HG02840 (cell line): ENCODE measurements around the gene WWOX.
"Not testable (repeated sequence)": the region's sequence is repeated elsewhere in the genome, so short reads cannot be mapped to it uniquely, and the experiment has no call there.

ENCODE experiments used
- ATAC-seq: cut with Tn5 transposase; IDR thresholded peaks from one replicate; pipeline ENCODE4 v1.9.1; 2021; ENCODE audit warnings: mild to moderate bottlenecking, moderate library complexity, moderate number of reproducible peaks; ENCODE audit not compliant: unreplicated experiment, low FRiP score

WWOX gene

GRCh38 chr16:78505544-78506366 lies 406.3 kb downstream of the WWOX start:
- ATAC-seq = no peak

DNA sequence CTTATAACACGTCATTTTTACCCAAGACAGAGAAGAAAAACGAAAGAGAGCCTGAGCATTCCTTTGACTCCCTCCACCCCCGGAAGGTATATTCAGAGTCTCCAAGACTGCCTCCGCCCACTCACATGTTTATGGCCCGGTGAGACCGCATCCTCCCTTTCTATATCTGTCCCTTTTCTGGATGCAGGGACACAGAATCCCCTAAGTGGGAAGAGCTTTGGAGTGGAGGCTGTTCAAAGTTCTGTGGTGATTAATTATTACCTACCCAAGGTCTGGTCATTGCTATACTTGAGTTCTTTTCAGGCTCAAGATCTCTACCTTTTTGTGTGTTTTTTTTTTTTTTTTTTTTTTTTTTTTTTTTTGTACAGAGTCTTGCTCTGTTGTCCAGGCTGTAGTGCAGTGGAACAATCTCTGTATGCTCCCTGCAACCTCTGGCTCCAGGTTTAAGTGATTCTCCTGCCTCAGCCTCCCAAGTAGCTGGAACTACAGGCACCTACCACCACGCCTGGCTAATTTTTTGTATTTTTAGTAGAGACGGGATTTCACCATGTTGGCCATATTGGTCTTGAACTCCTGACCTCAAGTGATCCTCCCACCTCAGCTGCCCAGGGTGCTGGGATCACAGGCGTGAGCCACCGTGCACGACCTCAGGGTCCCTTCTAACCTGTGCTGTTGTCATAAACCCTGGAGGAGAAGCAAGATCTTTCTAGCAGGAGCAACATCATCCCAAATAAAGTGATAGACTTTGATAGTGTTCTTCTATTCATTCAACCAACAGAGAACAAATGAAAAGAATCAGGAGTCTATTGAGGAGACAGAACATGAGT lies 407.1 kb downstream of the WWOX start:
- ATAC-seq = no peak

GRCh38 chr16:78507576-78507975 lies 408.1 kb downstream of the WWOX start:
- no peak for ATAC-seq

- no peak for ATAC-seq
These were observed 410.5 kb downstream of the WWOX start for GRCh38 chr16:78509965-78510364.

DNA sequence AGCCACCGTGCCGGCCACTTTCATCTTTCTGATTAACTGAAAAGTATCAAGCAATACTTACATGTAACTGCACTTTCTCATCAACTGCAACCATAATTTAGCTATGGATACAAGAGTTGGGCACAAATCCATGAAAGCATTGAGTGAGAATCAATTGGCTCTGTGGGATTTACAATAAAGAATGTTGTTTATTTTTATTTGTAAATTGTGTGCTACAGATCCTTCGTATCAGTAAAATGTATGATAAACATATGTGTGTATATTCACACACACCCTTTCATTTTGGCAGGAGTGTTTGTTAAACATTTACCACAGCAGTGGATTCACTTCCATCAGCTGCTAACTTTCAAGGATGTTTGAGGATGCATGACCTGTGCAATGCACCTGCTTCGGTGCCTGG lies 411.0 kb downstream of the WWOX start:
- no peak for ATAC-seq

DNA sequence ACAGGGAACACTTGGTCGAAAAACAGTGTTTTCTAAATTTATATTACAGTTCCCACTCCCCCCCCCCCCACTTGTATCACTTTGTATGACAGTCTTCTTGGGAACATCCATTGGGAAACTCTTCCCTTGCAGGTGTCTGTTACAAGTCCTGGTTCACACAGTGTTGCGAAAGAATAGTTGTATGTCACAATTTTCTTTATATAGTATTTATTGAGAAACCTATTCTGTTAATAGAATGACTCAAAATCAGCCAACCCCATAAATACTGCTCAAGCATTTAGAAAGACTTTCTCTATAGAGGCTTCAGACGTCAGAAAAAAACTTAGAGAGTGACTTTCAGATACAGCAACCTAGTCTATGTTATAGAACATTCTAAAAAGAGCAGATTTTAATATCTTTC lies 414.4 kb downstream of the WWOX start:
- no peak for ATAC-seq

DNA sequence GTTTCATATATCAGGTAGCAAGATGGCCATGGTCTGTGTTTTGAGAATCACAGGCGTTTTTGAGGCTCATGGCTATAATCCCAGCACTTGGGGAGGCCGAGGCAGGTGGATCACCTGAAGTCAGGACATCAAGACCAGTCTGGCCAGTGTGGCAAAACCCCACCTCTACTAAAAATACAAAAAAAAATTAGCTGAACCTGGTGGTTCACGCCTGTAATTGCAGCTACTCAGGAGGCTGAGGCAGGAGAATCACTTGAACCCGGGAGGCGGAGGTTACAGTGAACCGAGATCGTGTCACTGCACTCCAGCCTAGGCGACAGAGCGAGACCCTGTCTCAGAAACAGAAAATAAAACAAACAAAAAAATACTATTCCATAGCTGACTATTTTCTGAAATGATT lies 415.4 kb downstream of the WWOX start:
- not testable (repeated sequence) for ATAC-seq

GRCh38 chr16:78515421-78515820 lies 416.0 kb downstream of the WWOX start:
- ATAC-seq = no peak

DNA sequence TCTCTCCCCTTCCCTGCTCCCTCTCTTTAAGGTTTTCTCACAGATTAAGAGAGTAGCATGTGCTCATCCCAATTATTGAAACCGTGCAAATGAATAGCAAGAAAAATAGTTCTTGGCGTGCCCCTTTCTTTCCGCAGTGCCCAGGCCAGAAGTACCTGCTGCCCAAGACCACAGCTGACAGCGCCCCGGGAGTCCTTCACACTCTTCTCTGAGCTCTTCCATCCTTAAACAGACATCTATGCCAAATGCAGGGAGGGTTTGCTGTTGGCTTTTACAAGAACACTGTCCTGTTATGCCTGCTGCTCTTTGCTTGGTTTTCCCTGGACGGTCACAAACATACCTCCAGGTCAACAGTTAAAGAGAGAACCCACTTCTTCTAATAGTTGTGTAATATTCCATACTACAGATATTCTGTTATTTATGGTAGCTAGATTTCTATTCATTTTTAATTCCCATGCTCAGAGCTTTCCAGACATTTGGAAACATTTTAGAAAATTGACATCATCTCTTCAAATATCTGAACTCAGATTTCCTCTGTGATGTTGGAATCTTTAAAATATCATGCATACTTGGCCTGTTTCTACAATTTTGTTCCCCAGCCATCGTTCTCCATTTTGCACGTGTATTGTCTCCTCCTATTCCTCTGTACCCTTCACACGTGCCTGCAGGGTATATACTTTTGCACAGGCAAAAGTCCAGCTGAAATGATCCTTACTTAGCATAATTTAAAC lies 416.7 kb downstream of the WWOX start:
- ATAC-seq = no peak

GRCh38 chr16:78519896-78520295 lies 420.4 kb downstream of the WWOX start:
- ATAC-seq = no peak

GRCh38 chr16:78520470-78520869 lies 421.0 kb downstream of the WWOX start:
- ATAC-seq = no peak

GRCh38 chr16:78522327-78522726 lies 422.9 kb downstream of the WWOX start:
- ATAC-seq = peak; percentile 73

GRCh38 chr16:78523212-78523985 lies 423.9 kb downstream of the WWOX start:
- ATAC-seq = no peak

DNA sequence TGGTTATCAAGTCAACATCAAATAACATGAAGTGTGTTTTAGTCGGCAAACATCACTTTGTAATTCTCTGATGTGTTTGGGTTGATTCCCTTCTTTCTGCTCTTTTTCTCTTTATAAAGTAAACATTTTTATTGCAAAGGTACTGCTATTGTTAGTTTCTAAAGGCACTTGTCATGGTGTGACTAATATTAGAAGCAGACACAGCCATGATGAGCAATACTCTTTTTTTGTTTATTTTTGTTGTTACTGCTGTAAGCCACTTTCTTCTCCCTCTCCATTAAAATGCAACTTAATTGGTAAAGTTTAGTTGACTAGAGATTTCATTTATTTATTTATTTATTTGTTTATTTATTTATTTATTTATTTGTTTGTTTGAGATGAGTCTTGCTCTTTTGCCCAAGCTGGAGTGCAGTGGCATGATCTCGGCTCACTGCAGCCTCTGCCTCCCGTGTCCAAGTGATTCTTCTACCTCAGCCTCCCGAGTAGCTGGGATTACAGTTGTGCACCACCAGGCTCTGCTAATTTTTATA lies 424.7 kb downstream of the WWOX start:
- ATAC-seq = no peak

DNA sequence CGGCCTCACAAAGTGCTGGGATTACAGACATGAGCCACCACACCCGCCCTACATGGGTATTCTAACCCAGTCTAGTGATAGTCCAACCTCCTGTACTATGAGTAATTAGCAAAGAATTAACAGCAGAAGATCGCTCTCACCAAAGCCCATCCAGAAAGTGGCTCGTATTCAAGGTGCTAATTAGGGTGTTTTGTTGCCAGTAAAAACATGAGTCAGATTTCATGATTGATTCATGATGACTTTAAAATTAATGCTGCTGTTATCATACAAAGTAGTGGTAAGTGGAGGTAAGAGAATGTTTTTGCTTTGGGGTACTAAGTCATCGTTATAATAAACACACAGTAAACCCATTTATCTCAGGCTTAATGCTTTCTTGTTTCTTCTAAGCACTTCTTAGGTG lies 428.8 kb downstream of the WWOX start:
- no peak for ATAC-seq

- ATAC-seq = no peak
These were observed 430.4 kb downstream of the WWOX start for GRCh38 chr16:78529881-78530280.

GRCh38 chr16:78530283-78530682 lies 430.8 kb downstream of the WWOX start:
- ATAC-seq = no peak

DNA sequence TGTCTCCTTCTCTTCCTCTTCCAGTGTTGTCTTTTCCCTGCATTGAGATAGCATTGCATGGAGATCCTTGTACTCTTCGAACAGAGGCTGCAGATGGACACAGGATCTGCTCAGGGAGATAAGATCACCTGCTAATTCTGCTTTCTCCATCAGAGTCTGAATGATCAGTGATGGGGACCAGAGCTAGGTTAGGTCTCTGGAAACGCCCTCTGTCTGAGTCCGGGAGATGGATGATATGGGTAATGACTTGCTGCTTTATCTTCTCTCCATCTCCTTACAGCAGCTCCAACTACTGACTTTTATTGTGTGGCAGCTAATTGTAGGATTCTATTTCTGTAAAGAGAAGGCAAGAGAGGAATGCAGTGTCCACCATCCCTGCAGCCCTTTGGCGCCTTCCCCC lies 435.6 kb downstream of the WWOX start:
- ATAC-seq = no peak

- no peak for ATAC-seq
These were observed 438.1 kb downstream of the WWOX start for GRCh38 chr16:78537511-78537910.

- no peak for ATAC-seq
These were observed 438.8 kb downstream of the WWOX start for GRCh38 chr16:78538292-78538691.
